Astrocyte (in vitro differentiated cells and primary cell): ENCODE results near the gene STOML1. TPM values are rescaled to one million over a fixed set of nuclear protein-coding genes. Genes with fewer than 3 reads are reported as not detected.

Source experiments
- DNase-seq: peaks from one replicate; pipeline ENCODE4 v3.0.0-alpha.2; 2010; ENCODE audit warnings: low read depth
- FAIRE-seq: peaks from 2 replicates; lab custom pipeline; 2011; peaks lifted over from hg19 to GRCh38; lab: Jason Lieb, UNC
- H2AFZ ChIP-seq: 2 replicates; pipeline ENCODE4 v1.6.0; 2012; ENCODE audit warnings: low read depth, low read length, inconsistent platforms
- H3K27ac ChIP-seq: 2 replicates; pipeline ENCODE4 v1.5.1; 2011; ENCODE audit warnings: low read depth, low read length, inconsistent platforms
- H3K27me3 ChIP-seq: 2 replicates; pipeline ENCODE4 v1.6.0; 2011; ENCODE audit warnings: low read length, inconsistent platforms; ENCODE audit not compliant: insufficient read depth
- H3K36me3 ChIP-seq: 2 replicates; pipeline ENCODE4 v1.5.1; 2011; ENCODE audit warnings: low read length, inconsistent platforms; ENCODE audit not compliant: insufficient read depth
- H3K4me1 ChIP-seq: 2 replicates; pipeline ENCODE4 v1.5.1; 2011; ENCODE audit warnings: low read length, inconsistent platforms; ENCODE audit not compliant: insufficient read depth
- H3K4me2 ChIP-seq: 2 replicates; pipeline ENCODE4 v1.6.0; 2012; ENCODE audit warnings: low read length, inconsistent platforms
- H3K4me3 ChIP-seq: 2 replicates; pipeline ENCODE4 v1.5.1; 2011; ENCODE audit warnings: low read depth, mild to moderate bottlenecking, low read length, inconsistent platforms; ENCODE audit not compliant: insufficient read depth
- H3K79me2 ChIP-seq: 2 replicates; pipeline ENCODE4 v1.6.0; 2012; ENCODE audit warnings: mild to moderate bottlenecking, low read length, inconsistent platforms; ENCODE audit not compliant: insufficient read depth
- H3K9ac ChIP-seq: 2 replicates; pipeline ENCODE4 v1.6.0; 2012; ENCODE audit warnings: mild to moderate bottlenecking, low read length, inconsistent platforms
- H3K9me3 ChIP-seq: 2 replicates; pipeline ENCODE4 v1.5.1; 2012; ENCODE audit warnings: low read depth, mild to moderate bottlenecking, low read length, inconsistent platforms; ENCODE audit not compliant: insufficient read depth
- H4K20me1 ChIP-seq: 2 replicates; pipeline ENCODE4 v1.6.0; 2012; ENCODE audit warnings: low read length, inconsistent platforms; ENCODE audit not compliant: insufficient read depth
- H3K27ac Mint-ChIP-seq: one replicate; pipeline ENCODE4 v1.8.0; 2021; ENCODE audit warnings: mild to moderate bottlenecking, mixed read lengths; ENCODE audit not compliant: unreplicated experiment
- H3K27me3 Mint-ChIP-seq: one replicate; pipeline ENCODE4 v1.8.0; 2021; ENCODE audit warnings: low read depth, mixed read lengths; ENCODE audit not compliant: unreplicated experiment
- H3K36me3 Mint-ChIP-seq: one replicate; pipeline ENCODE4 v1.8.0; 2021; ENCODE audit warnings: low read depth, mixed read lengths; ENCODE audit not compliant: unreplicated experiment
- H3K4me1 Mint-ChIP-seq: one replicate; pipeline ENCODE4 v1.8.0; 2021; ENCODE audit warnings: low read depth, mixed read lengths; ENCODE audit not compliant: unreplicated experiment
- H3K4me3 Mint-ChIP-seq: one replicate; pipeline ENCODE4 v1.8.0; 2021; ENCODE audit warnings: mild to moderate bottlenecking, moderate library complexity, mixed read lengths; ENCODE audit not compliant: unreplicated experiment
- H3K9me3 Mint-ChIP-seq: one replicate; pipeline ENCODE4 v1.8.0; 2021; ENCODE audit warnings: mild to moderate bottlenecking, mixed read lengths; ENCODE audit not compliant: unreplicated experiment
- CTCF ChIP-seq: IDR thresholded peaks from 2 replicates; pipeline ENCODE4 v1.5.1; 2011; ENCODE audit warnings: low read depth, mild to moderate bottlenecking, inconsistent platforms, low read length, moderate library complexity; ENCODE audit not compliant: insufficient read depth
- EZH2 ChIP-seq: IDR thresholded peaks from 2 replicates; pipeline ENCODE4 v1.6.1; 2012; ENCODE audit warnings: mild to moderate bottlenecking, low read length, inconsistent platforms; ENCODE audit not compliant: insufficient read depth
- total RNA-seq: library from RNA; stranded (reverse); gene quantifications from 2 replicates; pipeline ENCODE4 v1.2.1, GENCODE V29; 2021

The STOML1 gene
- total RNA-seq, 1 donor from 2014 or later: 12.4 TPM

GRCh38 chr15:73959012-73959581 lies 33.0 kb downstream of the STOML1 start:
- no peak overlapping the region for H3K4me3 ChIP-seq
- Mint-ChIP-seq H3K4me3 (no peak overlapping the region), H3K27me3 (peaks cover 4% of the 10 kb centered on the region), H3K9me3 (no peaks in the 10 kb centered on the region), H3K36me3 (no peaks in the 10 kb centered on the region), H3K4me1 (peaks cover 33% of the 10 kb centered on the region), H3K27ac (no peak overlapping the region)
- H3K27me3 ChIP-seq: no peaks in the 10 kb centered on the region
- no peak for FAIRE-seq
- H3K9me3 ChIP-seq: no peaks in the 10 kb centered on the region
- no peaks in the 10 kb centered on the region for H3K36me3 ChIP-seq
- DNase-seq: no peak
- no peak overlapping the region for H3K27ac ChIP-seq
- H3K4me2 ChIP-seq: peak overlapping the region; percentile 33
- no peaks in the 10 kb centered on the region for H4K20me1 ChIP-seq
- H2AFZ ChIP-seq: no peak overlapping the region
- H3K79me2 ChIP-seq: no peaks in the 10 kb centered on the region
- peaks cover 32% of the 10 kb centered on the region for H3K4me1 ChIP-seq
- H3K9ac ChIP-seq: no peak overlapping the region
- TF ChIP-seq CTCF (no peak), EZH2 (no peak)

GRCh38 chr15:73957785-73958184 lies 34.3 kb downstream of the STOML1 start:
- peaks cover 43% of the 10 kb centered on the region for H3K4me1 Mint-ChIP-seq
- H3K27ac ChIP-seq: no peak overlapping the region

More at GRCh38 chr15:73957785-73958184, 34.3 kb downstream of the STOML1 start:
- no peaks in the 10 kb centered on the region for H3K79me2 ChIP-seq
- no peak for FAIRE-seq
- H3K27me3 ChIP-seq: no peaks in the 10 kb centered on the region
- no peaks in the 10 kb centered on the region for H4K20me1 ChIP-seq
- peaks cover 32% of the 10 kb centered on the region for H3K4me1 ChIP-seq
- peaks cover 4% of the 10 kb centered on the region for H3K27me3 Mint-ChIP-seq
- H3K9me3 Mint-ChIP-seq: no peaks in the 10 kb centered on the region
- DNase-seq: no peak
- H3K27ac Mint-ChIP-seq: no peak overlapping the region
- H3K36me3 ChIP-seq: peaks cover 3% of the 10 kb centered on the region
- H3K4me3 Mint-ChIP-seq: no peak overlapping the region
- H3K9me3 ChIP-seq: no peaks in the 10 kb centered on the region
- no peak overlapping the region for H3K4me2 ChIP-seq
- H3K9ac ChIP-seq: no peak overlapping the region
- H3K36me3 Mint-ChIP-seq: peaks cover 3% of the 10 kb centered on the region
- TF ChIP-seq EZH2 (no peak), CTCF (no peak)
- no peak overlapping the region for H3K4me3 ChIP-seq
- H2AFZ ChIP-seq: no peak overlapping the region
